ENCODE results near the gene DCAF7. TPM values are rescaled to one million over a fixed set of nuclear protein-coding genes. Genes with fewer than 3 reads are reported as not detected.

DCAF7 gene, protein sequence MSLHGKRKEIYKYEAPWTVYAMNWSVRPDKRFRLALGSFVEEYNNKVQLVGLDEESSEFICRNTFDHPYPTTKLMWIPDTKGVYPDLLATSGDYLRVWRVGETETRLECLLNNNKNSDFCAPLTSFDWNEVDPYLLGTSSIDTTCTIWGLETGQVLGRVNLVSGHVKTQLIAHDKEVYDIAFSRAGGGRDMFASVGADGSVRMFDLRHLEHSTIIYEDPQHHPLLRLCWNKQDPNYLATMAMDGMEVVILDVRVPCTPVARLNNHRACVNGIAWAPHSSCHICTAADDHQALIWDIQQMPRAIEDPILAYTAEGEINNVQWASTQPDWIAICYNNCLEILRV
- total RNA-seq = 100 to 1,000 TPM; 104 to 105 TPM

DNA sequence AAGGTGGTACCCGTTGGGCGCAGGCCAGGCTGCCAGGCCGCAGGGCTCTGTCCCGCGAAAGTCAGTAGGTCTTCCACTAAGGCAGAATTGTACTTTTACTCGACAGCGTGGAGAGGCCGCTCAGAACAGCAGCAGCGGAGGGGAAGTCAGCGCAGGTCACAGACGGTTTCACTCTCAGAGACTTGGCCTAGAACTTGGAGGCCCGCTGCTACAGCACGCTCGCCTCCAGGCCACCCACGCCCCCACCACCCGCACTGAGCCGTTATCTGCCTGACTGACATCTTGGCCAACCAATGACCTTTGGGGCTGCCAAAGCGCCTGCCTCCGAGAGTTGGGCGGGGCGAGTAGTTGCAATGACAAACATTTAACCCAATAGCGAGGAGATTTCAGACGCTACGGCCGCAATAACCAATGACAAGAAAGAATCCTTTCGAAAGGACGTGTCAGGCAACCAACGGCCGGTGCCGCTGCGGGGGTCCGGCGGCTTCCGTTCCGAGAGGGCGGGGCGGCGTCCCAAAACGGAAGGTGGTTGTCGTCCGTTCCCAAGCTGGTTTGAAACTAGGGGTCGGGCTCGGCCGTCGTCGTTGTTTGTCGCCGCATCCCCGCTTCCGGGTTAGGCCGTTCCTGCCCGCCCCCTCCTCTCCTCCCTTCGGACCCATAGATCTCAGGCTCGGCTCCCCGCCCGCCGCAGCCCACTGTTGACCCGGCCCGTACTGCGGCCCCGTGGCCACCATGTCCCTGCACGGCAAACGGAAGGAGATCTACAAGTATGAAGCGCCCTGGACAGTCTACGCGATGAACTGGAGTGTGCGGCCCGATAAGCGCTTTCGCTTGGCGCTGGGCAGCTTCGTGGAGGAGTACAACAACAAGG lies at the start of gene DCAF7:
Gene DCAF7, plus strand, starts transcription at position 532 of the 871 bp plus-strand sequence. Its CDS starts 201 bp downstream, at position 733.
- Mint-ChIP-seq H3K9me3 (no peaks in the 10 kb centered on the region), H3K27ac (peak within 1 kb of the TSS; percentile 96), H3K4me1 (ENCODE audit: low read depth) (peaks cover 32% of the 10 kb centered on the region), H3K36me3 (ENCODE audit: low read depth) (peaks cover 16% of the 10 kb centered on the region), H3K27me3 (no peaks in the 10 kb centered on the region), H3K4me3 (peak within 1 kb of the TSS; percentile 92)
- ChIA-PET CTCF (interaction anchor here (0.8 to 3.2 kb wide), 8 partner anchors 15 to 147 kb away, joined by 3 to 18 read pairs (median 4); no protein-coding TSS in a partner anchor), POLR2A (interaction anchor here (0.6 to 5.2 kb wide), 15 partner anchors 9 to 195 kb away, joined by 3 to 19 read pairs (median 3); partner anchors contain the start of gene TACO1)
- DNase-seq (peak; percentile 100), ATAC-seq (peak; percentile 96)
- intact Hi-C loops (cut with micrococcal nuclease) = loop anchor here (5.0 kb wide), 1 partner anchor 52 kb away; the partner anchor contains the start of gene TACO1
- TF ChIP-seq, protein P1, sequence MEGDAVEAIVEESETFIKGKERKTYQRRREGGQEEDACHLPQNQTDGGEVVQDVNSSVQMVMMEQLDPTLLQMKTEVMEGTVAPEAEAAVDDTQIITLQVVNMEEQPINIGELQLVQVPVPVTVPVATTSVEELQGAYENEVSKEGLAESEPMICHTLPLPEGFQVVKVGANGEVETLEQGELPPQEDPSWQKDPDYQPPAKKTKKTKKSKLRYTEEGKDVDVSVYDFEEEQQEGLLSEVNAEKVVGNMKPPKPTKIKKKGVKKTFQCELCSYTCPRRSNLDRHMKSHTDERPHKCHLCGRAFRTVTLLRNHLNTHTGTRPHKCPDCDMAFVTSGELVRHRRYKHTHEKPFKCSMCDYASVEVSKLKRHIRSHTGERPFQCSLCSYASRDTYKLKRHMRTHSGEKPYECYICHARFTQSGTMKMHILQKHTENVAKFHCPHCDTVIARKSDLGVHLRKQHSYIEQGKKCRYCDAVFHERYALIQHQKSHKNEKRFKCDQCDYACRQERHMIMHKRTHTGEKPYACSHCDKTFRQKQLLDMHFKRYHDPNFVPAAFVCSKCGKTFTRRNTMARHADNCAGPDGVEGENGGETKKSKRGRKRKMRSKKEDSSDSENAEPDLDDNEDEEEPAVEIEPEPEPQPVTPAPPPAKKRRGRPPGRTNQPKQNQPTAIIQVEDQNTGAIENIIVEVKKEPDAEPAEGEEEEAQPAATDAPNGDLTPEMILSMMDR (IDR thresholded peaks at IDR 0.05) = no peak

DNA sequence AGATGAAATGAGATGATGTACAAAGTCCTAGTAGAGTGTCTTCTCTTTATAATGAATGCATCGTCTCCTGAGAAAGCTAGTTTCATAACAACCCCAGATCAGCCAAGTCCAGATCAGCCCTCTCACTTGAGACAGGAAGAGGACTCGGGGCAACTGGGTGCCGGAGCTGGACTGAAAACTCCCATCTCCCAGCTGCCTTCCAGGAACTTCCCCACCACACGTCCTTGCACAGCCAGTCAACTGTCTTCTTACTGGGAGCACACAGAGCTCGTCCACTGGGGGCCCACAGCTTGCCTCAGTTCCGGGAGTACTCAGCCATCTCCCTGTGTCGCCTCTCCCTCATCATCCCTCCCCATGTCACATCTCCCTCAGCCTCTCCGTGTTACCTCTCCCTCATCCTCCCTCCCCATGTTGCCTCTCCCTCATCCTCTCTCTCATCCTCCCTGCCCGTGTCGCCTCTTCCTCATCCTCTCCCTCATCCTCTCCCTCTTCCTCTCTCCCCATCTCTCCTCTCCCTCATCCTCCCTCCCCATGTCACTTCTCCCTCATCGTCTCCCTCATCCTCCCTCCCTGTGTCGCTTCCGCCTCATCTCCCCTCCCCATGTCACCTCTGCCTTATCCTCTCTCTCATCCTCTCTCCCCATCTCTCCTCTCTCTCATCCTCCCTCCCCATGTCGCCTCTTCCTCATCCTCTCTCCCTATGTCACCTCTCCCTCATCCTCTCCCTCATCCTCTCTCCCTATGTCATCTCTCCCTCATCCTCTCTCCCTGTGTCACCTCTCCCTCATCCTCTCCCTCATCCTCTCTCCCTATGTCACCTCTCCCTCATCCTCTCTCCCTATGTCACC lies 49.5 kb upstream of the DCAF7 start:
- intact Hi-C loops (cut with micrococcal nuclease) = no loop called here
- ATAC-seq (no peak), DNase-seq (no peak)
- no peak overlapping the region for H3K27ac Mint-ChIP-seq
- peaks cover 2% of the 10 kb centered on the region for H3K4me1 Mint-ChIP-seq (ENCODE audit: low read depth)
- TF ChIP-seq, protein P1 (IDR thresholded peaks at IDR 0.05) = no peak
- peaks cover 23% of the 10 kb centered on the region for H3K27me3 Mint-ChIP-seq
- H3K9me3 Mint-ChIP-seq = peaks cover 3% of the 10 kb centered on the region
- CTCF ChIA-PET = no interaction called here
- POLR2A ChIA-PET = no interaction called here
- H3K36me3 Mint-ChIP-seq (ENCODE audit: low read depth) = no peaks in the 10 kb centered on the region
- no peak overlapping the region for H3K4me3 Mint-ChIP-seq

DNA sequence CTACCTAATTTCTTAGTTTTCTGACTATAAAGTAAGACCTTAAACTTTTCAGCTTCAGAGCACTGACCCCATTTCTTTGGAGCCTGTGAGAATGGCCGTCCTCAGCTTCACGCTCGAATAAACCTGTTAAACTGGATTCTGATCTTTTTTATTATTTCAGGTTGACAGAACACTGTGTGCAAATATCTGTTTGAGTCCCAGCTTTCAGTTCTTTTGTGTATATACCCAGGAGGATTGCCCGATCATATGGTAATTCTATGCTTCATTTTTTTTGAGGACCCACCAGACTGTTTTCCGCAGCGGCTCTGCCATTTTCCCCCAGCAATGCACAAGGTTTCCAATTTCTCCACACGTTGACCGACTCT lies 47.0 kb upstream of the DCAF7 start:
- no peaks in the 10 kb centered on the region for H3K36me3 Mint-ChIP-seq (ENCODE audit: low read depth)
- ATAC-seq = no peak
- peaks cover 3% of the 10 kb centered on the region for H3K9me3 Mint-ChIP-seq
- no peak overlapping the region for H3K27ac Mint-ChIP-seq
- intact Hi-C loops (cut with micrococcal nuclease) = no loop called here
- H3K27me3 Mint-ChIP-seq = peaks cover 27% of the 10 kb centered on the region
- H3K4me1 Mint-ChIP-seq (ENCODE audit: low read depth) = peaks cover 2% of the 10 kb centered on the region
- POLR2A ChIA-PET = interaction anchor here (0.8 kb wide), 1 partner anchor 116 kb away, joined by 3 read pairs; no protein-coding TSS in a partner anchor
- TF ChIP-seq, protein P1 (IDR thresholded peaks at IDR 0.05) = no peak
- DNase-seq = no peak
- CTCF ChIA-PET = interaction anchor here (0.9 to 2.3 kb wide), 3 partner anchors 25 to 109 kb away, joined by 3 to 8 read pairs (median 6); no protein-coding TSS in a partner anchor
- no peak overlapping the region for H3K4me3 Mint-ChIP-seq

DNA sequence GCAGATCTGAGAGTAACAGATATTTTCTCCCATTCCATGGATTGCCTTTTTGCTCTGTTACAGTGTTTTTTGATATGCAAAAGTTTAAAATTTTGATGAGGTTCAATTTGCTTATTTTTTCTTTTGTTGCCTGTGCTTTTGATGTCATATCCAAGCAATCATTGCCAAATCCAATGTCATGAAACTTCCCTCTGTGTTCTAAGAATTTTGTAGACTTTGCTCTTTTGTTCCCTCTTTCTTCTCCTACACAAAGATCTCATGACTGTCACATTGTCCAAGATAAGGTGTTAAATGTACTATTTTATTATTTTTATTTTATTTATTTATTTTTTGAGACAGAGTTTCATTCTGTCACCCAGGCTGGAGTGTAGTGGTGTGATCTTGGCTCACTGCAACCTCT lies 46.0 kb upstream of the DCAF7 start:
- Mint-ChIP-seq H3K4me1 (ENCODE audit: low read depth) (peaks cover 2% of the 10 kb centered on the region), H3K27ac (no peak overlapping the region), H3K4me3 (no peak overlapping the region), H3K27me3 (peaks cover 27% of the 10 kb centered on the region), H3K9me3 (peaks cover 3% of the 10 kb centered on the region), H3K36me3 (ENCODE audit: low read depth) (no peaks in the 10 kb centered on the region)
- DNase-seq = no peak
- CTCF ChIA-PET = interaction anchor here (2.3 kb wide), 1 partner anchor 108 kb away, joined by 8 read pairs; no protein-coding TSS in a partner anchor
- no peak for ATAC-seq
- intact Hi-C loops (cut with micrococcal nuclease) = no loop called here
- TF ChIP-seq, protein P1 (IDR thresholded peaks at IDR 0.05) = no peak
- POLR2A ChIA-PET = no interaction called here

Measured in activated CD8-positive, alpha-beta T cell treated with anti-CD3 and anti-CD28 coated beads for 36 hours (primary cell).